HG02885 (cell line): Measurements from ENCODE around the gene BLVRA.
"Not testable (repeated sequence)": the region's sequence is repeated elsewhere in the genome, so short reads cannot be mapped to it uniquely, and the experiment has no call there.

Experiments used
- ATAC-seq: cut with Tn5 transposase; IDR thresholded peaks from one replicate; pipeline ENCODE4 v1.9.1; 2021; ENCODE audit warnings: mild to moderate bottlenecking; ENCODE audit not compliant: unreplicated experiment, poor library complexity

Gene BLVRA, protein sequence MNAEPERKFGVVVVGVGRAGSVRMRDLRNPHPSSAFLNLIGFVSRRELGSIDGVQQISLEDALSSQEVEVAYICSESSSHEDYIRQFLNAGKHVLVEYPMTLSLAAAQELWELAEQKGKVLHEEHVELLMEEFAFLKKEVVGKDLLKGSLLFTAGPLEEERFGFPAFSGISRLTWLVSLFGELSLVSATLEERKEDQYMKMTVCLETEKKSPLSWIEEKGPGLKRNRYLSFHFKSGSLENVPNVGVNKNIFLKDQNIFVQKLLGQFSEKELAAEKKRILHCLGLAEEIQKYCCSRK

DNA sequence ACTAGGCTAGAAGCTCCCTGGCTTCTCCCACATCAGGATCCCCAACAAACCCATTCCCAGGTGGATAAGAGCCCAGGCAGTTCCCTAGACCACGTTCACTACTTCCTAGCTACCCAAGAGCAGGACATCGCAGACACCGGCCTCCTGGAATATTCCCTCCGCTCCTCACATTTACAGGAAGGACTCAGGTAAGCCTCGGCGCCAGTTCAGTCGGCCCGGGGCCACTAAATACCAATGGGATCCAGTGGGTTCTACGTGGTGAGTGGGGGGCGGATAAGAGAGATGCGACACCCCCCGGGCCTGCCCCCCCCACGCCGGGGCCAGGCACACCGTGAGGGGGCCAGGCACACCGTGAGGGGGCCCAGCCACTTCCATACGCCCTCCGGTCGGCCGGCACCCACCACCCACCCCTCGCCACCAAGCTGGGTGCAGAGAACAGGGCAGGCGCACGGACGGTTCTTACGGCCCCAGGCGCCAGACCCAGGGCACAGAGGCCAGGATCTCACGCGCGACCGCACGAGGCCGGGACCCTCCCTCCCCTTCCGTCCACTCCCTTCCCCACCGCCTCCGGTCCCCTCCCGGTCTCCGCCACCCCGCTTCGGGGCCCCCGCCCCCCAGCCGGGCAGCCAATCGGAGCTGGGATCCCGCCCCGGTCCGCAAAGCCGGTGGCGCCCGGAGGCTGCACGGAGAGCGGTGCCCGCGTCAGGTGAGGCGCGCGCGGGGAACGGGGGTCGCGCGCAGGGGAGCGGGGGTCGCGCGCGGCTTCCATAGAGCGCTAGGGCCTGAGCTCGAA lies at the start of gene BLVRA:
BLVRA (plus strand) TSS at position 652 of the 793 bp plus-strand sequence. CDS start 12,479 bp downstream, outside the sequence.
- ATAC-seq, result peak; percentile 79

DNA sequence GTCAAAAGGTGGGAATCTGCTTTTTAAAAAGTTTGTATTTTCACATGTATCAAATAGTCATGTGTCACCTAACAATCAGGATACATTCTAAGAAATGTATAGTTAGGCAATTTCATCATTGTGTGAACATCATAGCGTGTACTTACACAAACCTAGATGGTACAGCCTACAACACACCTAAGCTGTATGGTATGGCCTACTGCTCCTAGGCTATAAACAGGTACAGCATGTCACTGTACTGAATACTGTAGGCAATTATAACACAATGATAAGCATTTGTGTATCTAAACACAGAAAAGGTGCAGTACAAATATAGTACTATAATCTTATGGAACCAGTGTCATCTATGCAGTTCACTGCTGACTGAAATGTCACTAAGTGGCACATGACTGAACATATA lies 47.0 kb upstream of the BLVRA start:
- ATAC-seq, result no peak

DNA sequence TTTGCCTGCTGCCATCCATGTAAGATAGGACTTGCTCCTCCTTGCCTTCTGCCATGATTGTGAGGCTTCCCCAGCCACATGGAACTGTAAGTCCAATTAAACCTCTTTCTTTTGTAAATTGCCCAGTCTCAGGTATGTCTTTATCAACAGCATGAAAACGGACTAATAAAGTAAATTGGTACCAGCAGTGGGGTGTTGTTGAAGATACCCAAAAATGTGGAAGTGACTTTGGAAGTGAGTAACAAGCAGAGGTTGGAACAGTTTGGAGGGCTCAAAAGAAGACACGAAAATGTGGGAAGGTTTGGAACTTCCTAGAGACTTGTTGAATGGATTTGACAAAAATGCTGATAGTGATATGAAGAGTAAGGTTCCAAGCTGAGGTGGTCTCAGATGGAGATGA lies 42.5 kb upstream of the BLVRA start:
- not testable (repeated sequence) for ATAC-seq

DNA sequence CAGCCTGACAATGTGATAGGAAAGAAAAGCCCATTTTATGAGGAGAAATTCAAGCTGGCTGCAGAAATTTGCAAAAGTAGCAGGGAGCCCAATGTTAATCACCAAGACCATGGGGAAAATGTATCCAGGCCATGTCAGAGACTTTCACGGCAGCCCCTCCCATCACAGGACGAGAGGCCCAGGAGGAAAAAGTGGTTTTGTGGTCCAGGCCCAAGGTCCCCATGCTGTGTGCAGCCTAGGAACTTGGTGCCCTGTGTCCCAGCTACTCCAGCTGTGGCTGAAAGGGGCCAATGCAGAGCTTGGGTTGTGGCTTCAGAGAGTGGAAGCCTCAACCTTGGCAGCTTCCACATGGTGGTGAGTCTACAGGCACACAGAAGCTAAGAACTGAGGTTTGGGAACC lies 41.9 kb upstream of the BLVRA start:
- no peak for ATAC-seq

DNA sequence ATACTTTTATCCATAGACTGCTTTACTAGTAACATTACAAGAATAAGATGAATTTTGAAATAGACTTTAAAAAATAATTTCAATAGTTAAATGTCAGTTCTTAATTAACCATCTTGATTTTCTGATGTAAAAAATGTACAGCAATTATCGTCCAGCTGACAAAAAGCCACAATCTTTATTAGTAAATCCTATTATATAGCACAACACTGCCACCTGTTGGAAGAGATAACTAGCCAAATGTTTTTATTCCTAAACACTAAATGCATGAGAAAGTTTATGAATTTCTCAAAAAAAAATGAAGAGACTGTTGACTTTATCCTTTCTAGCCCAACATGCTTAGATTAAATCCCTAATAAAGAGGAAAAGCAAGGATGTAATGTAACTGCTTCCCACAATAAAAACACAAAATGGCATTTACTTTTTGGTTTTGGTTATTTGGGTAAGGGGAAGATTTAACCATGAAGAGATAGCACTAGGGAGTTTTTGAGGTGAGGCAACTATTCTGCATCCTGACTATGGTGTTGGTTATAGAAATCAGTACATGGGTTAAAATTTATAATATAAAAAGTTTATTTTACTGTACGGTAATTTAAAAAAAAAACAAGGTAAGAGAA lies 37.2 kb upstream of the BLVRA start:
- no peak for ATAC-seq

DNA sequence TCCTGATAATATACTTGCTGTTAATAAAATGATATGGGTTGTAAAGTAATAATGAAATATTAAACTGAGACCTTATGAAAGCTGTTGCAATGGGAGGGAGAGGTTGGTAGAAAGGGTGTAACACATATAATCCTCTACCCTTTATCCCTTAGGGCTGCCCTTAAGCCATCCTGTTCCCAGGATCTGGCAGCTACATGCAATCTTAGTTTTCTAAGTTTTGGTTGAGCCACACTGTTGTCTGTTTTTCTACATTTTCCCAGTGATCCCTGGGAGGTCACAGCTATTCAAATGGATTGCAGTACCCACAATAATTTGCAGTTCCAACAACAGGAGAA lies 35.5 kb upstream of the BLVRA start:
- no peak for ATAC-seq

DNA sequence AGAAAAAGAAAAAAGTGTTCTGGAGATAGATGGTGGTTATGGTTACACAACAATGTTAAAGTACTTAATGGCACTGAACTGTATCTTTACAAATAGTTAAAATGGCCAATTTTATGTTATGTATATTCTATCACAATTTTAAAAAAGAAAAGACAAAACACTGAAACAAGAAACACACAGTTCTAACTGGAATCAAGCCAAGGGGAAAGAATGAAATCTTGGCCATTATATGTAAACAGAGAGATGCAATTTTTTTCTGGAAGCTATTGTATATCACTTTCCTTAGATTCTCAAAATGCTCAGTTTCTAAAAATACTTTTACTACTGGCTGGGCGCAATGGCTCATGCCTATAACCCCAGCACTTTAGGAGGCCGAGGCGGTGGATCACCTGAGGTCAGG lies 33.2 kb upstream of the BLVRA start:
- no peak for ATAC-seq

DNA sequence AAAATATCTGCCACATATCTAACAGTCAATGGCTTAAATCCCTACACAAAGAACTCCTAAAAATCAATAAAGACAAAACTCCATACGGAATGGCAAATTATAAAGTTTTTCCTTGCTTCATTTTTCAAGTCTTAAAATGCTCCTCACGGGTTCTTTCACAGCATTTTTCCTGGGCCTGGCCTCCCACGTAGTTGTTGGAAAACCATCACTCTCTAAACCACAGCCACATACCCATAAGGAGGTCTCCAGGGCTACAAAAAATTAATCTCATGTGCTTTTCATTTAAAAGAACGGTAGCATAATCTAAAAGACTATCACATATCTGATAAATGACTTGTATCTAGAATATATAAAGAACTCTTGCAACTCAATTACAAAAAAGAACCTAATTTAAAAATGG lies 32.0 kb upstream of the BLVRA start:
- ATAC-seq, result no peak

DNA sequence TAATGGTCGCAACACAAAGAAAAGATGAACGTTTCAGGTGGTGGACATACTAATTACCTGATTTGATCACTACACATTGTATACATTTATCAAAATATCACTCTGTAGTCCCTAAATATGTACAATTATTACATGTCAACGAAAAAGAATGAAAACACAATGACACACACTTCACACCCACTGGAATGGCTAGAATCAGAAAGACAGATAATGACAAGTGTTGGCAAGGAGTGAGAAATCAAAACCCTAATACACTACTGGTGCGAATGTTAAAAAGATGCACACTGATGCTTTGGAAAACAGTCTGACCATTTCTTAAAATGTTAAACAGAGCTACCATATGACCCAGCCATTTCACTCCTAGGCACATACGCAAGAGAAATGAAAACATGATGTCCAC lies 31.5 kb upstream of the BLVRA start:
- no peak for ATAC-seq

DNA sequence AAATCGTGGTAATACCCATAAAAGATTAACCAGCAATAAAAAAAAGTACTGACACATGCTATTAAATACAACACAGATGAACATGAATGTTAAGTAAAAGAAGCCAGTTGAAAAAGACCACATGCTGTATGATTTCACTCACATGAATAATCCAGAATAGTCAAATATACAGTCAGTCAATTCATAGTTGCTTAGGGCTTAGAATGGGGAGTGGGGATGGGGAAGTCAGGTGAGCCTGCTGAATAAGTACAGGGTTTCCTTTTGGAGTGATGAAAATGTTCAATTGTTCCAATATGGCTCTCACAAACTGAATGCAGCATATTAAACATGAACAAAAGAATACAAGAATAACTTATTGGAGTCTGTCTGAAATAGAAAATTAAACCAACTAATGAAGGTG lies 31.0 kb upstream of the BLVRA start:
- ATAC-seq, result no peak

DNA sequence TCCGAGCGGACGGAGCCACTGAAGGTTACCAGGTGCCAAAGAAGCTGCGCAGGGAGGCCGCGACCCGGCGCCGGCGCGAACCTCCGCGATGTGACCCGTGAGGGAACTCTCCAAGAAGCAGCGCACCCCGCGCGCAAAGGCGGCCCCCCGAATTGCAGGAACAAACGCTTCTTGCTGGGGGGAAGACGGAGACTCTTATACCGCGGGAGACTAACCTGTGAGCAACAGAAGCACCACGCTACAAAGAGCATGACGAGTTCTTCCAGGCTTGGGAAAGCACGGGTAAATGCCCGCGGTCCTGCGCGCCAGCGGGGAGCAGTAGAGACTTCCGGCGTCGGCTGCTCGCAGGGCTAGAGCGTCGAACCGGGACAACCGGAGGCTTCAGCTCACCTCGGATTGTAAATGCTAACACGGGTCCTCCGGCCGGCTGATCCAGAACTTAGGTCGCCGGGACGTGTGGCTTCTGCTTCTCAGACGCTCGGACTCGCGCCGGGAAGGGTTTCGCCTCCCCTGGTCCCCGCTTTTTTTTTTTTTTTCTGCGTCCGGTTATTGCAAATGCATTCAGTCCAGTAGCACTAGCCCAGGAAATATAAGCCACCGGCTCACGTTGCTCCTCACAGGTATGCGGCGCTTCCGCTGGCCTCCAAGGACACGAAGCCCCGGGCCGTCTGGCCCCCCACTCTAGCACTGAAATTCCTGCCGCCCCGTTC lies 29.1 kb upstream of the BLVRA start, which contains the start of gene COA1:
COA1 (minus strand) TSS at position 310 of the 710 bp plus-strand sequence. CDS start 80,909 bp downstream, outside the sequence.
- peak; percentile 84 for ATAC-seq

DNA sequence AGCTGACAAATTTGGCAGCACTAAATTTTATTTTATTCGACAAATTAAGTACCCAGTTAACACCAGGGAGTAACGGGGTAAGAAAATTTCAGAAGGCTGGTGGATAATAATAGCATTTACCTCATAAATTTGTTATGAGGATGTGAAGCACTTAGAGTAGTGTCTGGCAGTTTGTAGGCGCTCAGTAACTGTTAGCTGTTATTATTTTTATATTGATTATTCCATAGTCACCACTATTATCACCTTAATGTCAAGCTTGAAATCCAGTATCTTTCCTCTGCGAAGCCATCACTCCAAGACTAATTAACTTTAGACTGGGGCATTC lies 28.6 kb upstream of the BLVRA start:
- no peak for ATAC-seq

DNA sequence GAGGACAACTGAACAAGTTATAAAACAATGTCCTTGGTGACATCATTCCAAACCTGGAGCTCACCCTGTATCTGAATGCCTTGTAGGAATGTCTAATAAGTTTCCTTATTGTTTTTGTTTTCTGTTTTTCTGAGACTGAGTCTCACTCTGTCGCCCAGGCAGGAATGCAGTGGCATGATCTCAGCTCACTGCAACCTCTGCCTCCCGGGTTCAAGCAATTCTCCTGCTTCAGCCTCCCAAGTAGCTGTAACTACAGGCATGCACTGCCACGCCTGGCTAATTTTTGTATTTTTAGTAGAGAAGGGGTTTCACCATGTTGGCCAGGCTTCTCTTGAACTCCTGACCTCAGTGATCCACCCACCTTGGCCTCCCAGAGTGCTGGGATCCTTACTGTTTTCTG lies 27.0 kb upstream of the BLVRA start:
- ATAC-seq, result not testable (repeated sequence)

DNA sequence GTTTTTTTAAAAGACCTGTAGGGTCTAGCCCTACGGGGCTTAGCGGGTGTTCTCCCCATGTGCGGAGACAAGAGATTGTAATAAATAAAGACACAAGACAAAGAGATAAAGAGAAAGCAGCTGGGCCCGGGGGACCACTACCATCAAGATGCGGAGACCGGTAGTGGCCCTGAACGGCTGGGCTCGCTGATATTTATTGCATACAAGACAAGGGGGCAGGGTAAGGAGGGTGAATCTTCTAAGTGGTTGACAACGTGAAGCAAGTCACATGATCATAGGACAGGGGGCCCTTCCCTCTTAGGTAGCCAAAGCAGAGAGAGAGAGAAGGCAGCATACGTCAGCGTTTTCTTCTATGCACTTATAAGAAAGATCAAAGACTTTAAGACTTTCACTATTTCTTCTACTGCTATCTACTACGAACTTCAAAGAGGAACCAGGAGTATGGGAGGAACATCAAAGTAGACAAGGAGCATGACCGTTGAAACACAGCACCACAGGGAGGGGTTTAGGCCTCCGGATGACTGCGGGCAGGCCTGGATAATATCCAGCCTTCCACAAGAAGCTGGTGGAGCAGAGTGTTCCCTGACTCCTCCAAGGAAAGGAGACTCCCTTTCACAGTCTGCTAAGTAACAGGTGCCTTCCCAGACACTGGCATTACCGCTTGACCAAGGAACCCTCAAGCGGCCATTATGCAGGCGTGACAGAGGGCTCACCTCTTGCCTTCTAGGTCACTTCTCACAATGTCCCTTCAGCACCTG lies 23.7 kb upstream of the BLVRA start:
- ATAC-seq, result not testable (repeated sequence)

DNA sequence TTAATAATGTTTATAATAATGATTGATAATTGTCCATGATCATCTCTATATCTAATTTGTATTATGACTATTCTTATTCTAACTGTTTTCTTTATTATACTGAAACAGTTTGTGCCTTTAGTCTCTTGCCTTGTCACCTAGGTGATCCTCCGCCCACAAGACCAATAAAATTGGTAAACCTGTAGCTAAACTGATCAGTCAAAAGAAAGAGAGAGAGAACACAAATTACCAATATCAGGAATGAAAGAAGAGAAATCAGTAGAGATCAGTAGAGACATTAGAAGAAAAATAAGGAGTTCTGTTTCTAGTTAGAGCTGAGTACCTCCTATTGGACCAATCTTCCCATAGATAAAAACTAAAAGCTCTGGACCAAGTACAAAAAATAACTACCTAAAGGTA lies 23.1 kb upstream of the BLVRA start:
- peak; percentile 21 for ATAC-seq

DNA sequence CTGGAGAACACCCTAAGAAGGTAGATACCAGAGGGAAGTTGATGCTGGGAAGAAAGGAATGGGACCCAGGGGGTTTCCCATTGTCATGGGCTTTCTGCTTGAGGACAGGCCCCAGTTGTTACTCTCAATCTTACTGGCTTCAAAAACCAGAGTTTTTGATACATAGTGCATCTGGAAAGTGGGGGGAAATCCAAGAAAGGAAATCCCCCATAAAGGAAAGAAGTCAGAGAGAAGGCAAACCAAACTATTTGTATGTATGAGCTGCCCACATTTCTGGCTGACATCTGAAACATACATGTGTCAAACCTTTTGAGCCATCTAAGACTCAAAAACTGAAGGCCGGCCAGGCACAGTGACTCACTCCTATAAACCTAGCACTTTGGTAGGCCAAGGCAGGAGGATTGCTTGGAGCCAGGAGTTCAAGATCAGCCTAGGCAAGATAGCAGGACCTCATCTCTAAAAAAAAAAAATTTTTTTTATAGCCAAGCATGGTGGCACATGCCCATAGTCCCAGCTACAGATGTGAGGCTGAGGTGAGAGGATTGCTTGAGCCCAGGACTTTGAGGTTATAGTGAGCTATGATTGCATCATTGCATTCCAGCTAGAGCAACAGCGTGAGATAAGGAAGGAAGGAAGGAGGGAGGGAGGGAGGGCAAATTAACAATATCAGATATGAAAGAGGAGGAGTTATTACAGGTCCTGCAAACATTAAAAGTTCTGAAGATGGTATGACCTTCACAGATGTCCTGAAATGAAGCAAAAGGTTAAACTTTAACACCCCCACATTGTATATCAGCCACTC lies 22.5 kb upstream of the BLVRA start:
- peak; percentile 80 for ATAC-seq

DNA sequence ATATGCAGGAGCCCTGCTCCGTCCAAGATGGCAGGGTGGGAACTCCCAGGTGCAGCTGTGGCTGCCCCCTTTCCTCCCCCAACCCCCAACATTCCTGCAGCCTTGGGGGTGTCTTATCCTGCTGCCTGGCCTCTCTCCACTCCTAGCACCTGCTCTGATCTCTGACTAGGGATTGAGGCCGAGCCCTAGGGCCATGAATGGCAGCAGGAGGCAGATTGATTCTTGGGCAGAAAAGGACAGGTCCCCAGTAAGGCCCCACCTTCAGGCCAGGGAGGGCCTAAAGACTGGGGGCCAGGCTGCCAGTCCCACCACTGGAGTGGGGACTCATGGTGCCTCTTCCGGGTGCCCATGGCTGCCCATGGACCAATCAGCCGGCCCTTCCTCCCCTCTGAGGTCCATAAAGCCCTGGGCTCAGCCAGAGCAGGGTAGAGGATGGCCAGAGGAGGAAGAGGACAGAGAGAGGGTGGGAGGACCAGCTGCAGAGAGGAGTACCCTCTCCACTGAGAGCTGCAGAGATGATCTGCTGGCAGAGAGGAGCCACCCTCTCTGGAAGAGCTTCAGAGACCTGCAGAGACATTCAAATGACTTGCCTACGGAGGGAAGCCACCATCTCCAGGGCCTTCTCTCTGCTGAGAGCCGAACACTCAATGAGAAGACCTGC lies 20.9 kb upstream of the BLVRA start:
- no peak for ATAC-seq

DNA sequence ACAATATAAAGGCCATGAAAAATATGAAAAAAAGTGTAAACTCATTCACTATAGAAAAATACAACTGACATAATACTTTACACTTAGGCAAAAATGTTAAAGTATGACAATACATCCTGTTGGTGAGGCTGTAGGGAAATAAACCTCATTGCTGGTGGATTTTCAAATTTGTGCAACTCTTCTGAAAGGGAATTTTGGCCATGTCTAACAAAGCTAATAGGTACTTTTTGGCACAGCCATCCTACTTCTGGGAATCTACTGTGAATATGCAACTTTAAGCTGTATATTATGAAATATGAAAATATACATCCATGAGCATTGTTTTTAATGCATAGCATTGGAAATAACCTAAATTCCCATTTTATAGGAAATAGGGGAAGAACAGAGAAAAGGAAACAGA lies 15.8 kb upstream of the BLVRA start:
- no peak for ATAC-seq
